ENCODE results near the gene TLE6. TPM values are rescaled to one million over a fixed set of nuclear protein-coding genes. Genes with fewer than 3 reads are reported as not detected.

Gene TLE6
- total and polyA plus RNA-seq, 2 of the 13 experiments (the other 11 are each of a cell fraction or from before 2014, with no cell fraction given): 0.24 to 5.5 TPM

DNA sequence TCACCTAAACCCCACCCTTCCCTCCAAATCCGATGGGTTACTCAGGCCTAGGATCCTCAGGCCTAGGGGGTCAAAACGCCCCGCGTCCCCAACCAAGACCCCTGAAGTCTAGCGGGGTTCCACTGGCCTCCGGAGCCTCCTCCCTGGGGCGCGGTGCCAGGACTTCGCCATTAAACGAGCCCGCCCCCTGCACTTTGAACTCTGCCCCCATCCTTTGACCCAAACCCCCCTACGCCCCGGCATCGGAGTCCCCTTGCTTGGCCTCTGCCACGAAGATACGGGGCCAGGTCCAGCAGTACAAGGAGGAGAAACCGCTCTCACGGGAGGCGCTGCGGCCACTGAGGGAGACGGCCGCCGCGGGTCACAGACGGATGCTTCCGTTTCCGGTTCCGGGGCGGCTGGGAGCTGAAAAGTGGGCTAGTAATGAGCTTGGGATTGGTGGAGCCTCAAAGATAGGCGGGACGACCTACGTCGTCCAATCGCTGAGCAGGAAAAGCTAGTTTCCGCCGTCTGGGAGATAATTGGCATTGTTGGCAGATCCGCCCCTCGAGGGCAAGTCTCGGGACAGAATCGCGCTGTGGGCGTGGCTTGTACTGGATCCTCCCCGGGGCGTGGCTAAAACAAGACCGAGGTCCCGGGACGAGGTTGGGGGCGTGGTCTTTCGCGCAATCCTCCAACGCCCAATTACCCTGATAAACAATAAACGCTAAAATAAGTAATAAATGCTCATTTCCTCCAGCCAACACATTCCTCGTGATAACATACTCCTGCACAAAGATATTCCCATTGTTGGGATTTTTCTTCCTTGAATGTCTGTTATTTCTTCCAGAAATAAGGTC, 26.9 kb upstream of the TLE6 start (continued):
- TF ChIP-seq, protein P1, sequence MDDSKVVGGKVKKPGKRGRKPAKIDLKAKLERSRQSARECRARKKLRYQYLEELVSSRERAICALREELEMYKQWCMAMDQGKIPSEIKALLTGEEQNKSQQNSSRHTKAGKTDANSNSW (CRISPR knock-in tag; IDR thresholded peaks at IDR 0.05; ENCODE audit: borderline replicate concordance): no peak
- TF ChIP-seq SOX13 (IDR thresholded peaks at IDR 0.05) (no peak), SOX13 (CRISPR knock-in tag; conservative IDR thresholded peaks at IDR 0.05 in 1 of 2, IDR thresholded peaks at IDR 0.05 in 1 of 2) (peak; percentile 30 to 46; a peak in 1 of 4 replicates), ZNF547 (CRISPR knock-in tag; IDR thresholded peaks at IDR 0.05) (no peak), ZBED4 (CRISPR knock-in tag; IDR thresholded peaks at IDR 0.05; ENCODE audit: borderline replicate concordance) (no peak), MBNL3 (CRISPR knock-in tag; conservative IDR thresholded peaks at IDR 0.05) (no peak), PCBP1 (IDR thresholded peaks at IDR 0.05; ENCODE audit: borderline replicate concordance, low read depth, low read length) (0 out of 2 replicates have a peak, but pooled peaks have one; percentile 82), DBP (CRISPR knock-in tag; IDR thresholded peaks at IDR 0.05; ENCODE audit: not compliant biosample characterization) (no peak), ZFP37 (CRISPR knock-in tag; IDR thresholded peaks at IDR 0.05; ENCODE audit: borderline replicate concordance) (peak; percentile 73; the same call in 1 of the 2 replicates), AKAP8 (CRISPR knock-in tag; IDR thresholded peaks at IDR 0.05) (no peak), DMAP1 (CRISPR knock-in tag; IDR thresholded peaks at IDR 0.05) (peak; percentile 63; the same call in 1 of the 2 replicates), ZNF674 (CRISPR knock-in tag; IDR thresholded peaks at IDR 0.05; ENCODE audit: low read depth) (no peak), ZNF703 (CRISPR knock-in tag; IDR thresholded peaks at IDR 0.05; ENCODE audit: borderline replicate concordance) (no peak), MZF1 (CRISPR knock-in tag; IDR thresholded peaks at IDR 0.05; ENCODE audit: borderline replicate concordance) (no peak), ZNF720 (CRISPR knock-in tag; IDR thresholded peaks at IDR 0.05) (no peak), ZNF839 (CRISPR knock-in tag; IDR thresholded peaks at IDR 0.05; ENCODE audit: borderline replicate concordance) (peak; percentile 99), SIN3A (IDR thresholded peaks at IDR 0.05; ENCODE audit: borderline replicate concordance, low read depth, low read length) (no peak; the same call in 1 of the 2 replicates), SRSF9 (IDR thresholded peaks at IDR 0.05; ENCODE audit: borderline replicate concordance, insufficient read depth, low read depth, low read length, poor library complexity, severe bottlenecking) (no peak), ZNF562 (CRISPR knock-in tag; IDR thresholded peaks at IDR 0.05; ENCODE audit: borderline replicate concordance) (no peak), JDP2 (CRISPR knock-in tag; IDR thresholded peaks at IDR 0.05; ENCODE audit: borderline replicate concordance) (no peak)

Measured in HepG2 (cell line).